22Rv1 (cell line): ENCODE results near the gene GPC6.

Source experiments
- CTCF ChIP-seq: fragments of 450-650 bp; IDR thresholded peaks from 2 replicates; pipeline ENCODE4 v1.5.1; 2017; ENCODE audit warnings: mild to moderate bottlenecking
- ZFX ChIP-seq: fragments of 450-650 bp; IDR thresholded peaks from 2 replicates; pipeline ENCODE4 v1.6.1; 2017; ENCODE audit warnings: antibody characterized with exemption, borderline replicate concordance

GRCh38 chr13:93378184-93378583 lies 151.6 kb downstream of the GPC6 start:
- TF ChIP-seq CTCF, result no peak
- no peak for TF ChIP-seq ZFX
